ENCODE results near the gene XIRP1.

The XIRP1 gene

GRCh38 chr3:39138804-39139415, 53.5 kb downstream of the XIRP1 start:
- TF ChIP-seq REST (IDR thresholded peaks at IDR 0.05; ENCODE audit: low read depth): no peak
- 0 out of 2 replicates have a peak, but pooled peaks have one; percentile 13 for TF ChIP-seq NFIC (IDR thresholded peaks at IDR 0.05)
- TF ChIP-seq TAF1 (IDR thresholded peaks at IDR 0.05; ENCODE audit: low read depth): no peak

- no peak for TF ChIP-seq FOXM1 (IDR thresholded peaks at IDR 0.05; ENCODE audit: borderline replicate concordance, low read depth)
- TF ChIP-seq MAX (IDR thresholded peaks at IDR 0.05): no peak
- TF ChIP-seq REST (IDR thresholded peaks at IDR 0.05; ENCODE audit: low read depth): no peak
- no peak for TF ChIP-seq TAF1 (IDR thresholded peaks at IDR 0.05; ENCODE audit: low read depth)
- no peak for TF ChIP-seq CREB1 (IDR thresholded peaks at IDR 0.05; ENCODE audit: low read depth)
- no peak for TF ChIP-seq RAD21 (IDR thresholded peaks at IDR 0.05; ENCODE audit: low read depth)
- TF ChIP-seq EP300 (IDR thresholded peaks at IDR 0.05; ENCODE audit: borderline replicate concordance): no peak
- TF ChIP-seq YY1 (IDR thresholded peaks at IDR 0.05; ENCODE audit: low read depth): no peak
- TF ChIP-seq ZBTB7A (IDR thresholded peaks at IDR 0.05; ENCODE audit: low read depth): no peak
- TF ChIP-seq USF1 (IDR thresholded peaks at IDR 0.05): no peak
- no peak for TF ChIP-seq EGR1 (IDR thresholded peaks at IDR 0.05)
- TF ChIP-seq CEBPB (IDR thresholded peaks at IDR 0.05): no peak
- no peak for TF ChIP-seq TCF12 (IDR thresholded peaks at IDR 0.05; ENCODE audit: low read depth)
- TF ChIP-seq NFIC (IDR thresholded peaks at IDR 0.05): no peak
- no peak for TF ChIP-seq TEAD4 (IDR thresholded peaks at IDR 0.05)
Measured at GRCh38 chr3:39137991-39138803, 54.2 kb downstream of the XIRP1 start.

- TF ChIP-seq TCF12 (IDR thresholded peaks at IDR 0.05; ENCODE audit: low read depth): no peak
- TF ChIP-seq NFIC (IDR thresholded peaks at IDR 0.05): no peak
- TF ChIP-seq EGR1 (IDR thresholded peaks at IDR 0.05): no peak
- TF ChIP-seq CREB1 (IDR thresholded peaks at IDR 0.05; ENCODE audit: low read depth): no peak
- no peak for TF ChIP-seq EP300 (IDR thresholded peaks at IDR 0.05; ENCODE audit: borderline replicate concordance)
- no peak for TF ChIP-seq CEBPB (IDR thresholded peaks at IDR 0.05)
- TF ChIP-seq FOXM1 (IDR thresholded peaks at IDR 0.05; ENCODE audit: borderline replicate concordance, low read depth): no peak
Measured at GRCh38 chr3:39137435-39137936, 54.9 kb downstream of the XIRP1 start.

- TF ChIP-seq CREB1 (IDR thresholded peaks at IDR 0.05; ENCODE audit: low read depth) (no peak), EP300 (IDR thresholded peaks at IDR 0.05; ENCODE audit: borderline replicate concordance) (no peak), NFIC (IDR thresholded peaks at IDR 0.05) (no peak), ZBTB7A (IDR thresholded peaks at IDR 0.05; ENCODE audit: low read depth) (no peak), MAX (IDR thresholded peaks at IDR 0.05) (no peak), TCF12 (IDR thresholded peaks at IDR 0.05; ENCODE audit: low read depth) (no peak), YY1 (IDR thresholded peaks at IDR 0.05; ENCODE audit: low read depth) (no peak), TEAD4 (IDR thresholded peaks at IDR 0.05) (no peak), USF1 (IDR thresholded peaks at IDR 0.05) (no peak), FOXM1 (IDR thresholded peaks at IDR 0.05; ENCODE audit: borderline replicate concordance, low read depth) (no peak), EGR1 (IDR thresholded peaks at IDR 0.05) (no peak), REST (IDR thresholded peaks at IDR 0.05; ENCODE audit: low read depth) (no peak), TAF1 (IDR thresholded peaks at IDR 0.05; ENCODE audit: low read depth) (no peak), CEBPB (IDR thresholded peaks at IDR 0.05) (no peak), RAD21 (IDR thresholded peaks at IDR 0.05; ENCODE audit: low read depth) (no peak)
Measured at GRCh38 chr3:39136533-39137434, 55.6 kb downstream of the XIRP1 start.
